ENCODE data around the gene GAGE10. TPM values are rescaled to one million over a fixed set of nuclear protein-coding genes. Genes with fewer than 3 reads are reported as not detected.
A peak's percentile ranks its signal among the peaks of the same experiment; 100 is the strongest.
"Not testable (repeated sequence)": the region's sequence is repeated elsewhere in the genome, so short reads cannot be mapped to it uniquely, and the experiment has no call there.

The GAGE10 gene
- total RNA-seq, 2 experiments from 2014 or later = not detected

- no peaks in the 10 kb centered on the region for H3K36me3 ChIP-seq (ENCODE audit: insufficient read depth, low read length)
- H3K36me3 Mint-ChIP-seq (ENCODE audit: low read depth) = no peaks in the 10 kb centered on the region
- ChIA-PET POLR2A (interaction anchor here (0.7 to 1.2 kb wide), 3 partner anchors 19 to 137 kb away, joined by 3 to 6 read pairs (median 3); no protein-coding TSS in a partner anchor), CTCF (interaction anchor here (1.0 to 1.4 kb wide), 3 partner anchors 13 to 253 kb away, joined by 3 to 5 read pairs (median 4); no protein-coding TSS in a partner anchor)
- no peak overlapping the region for H3K4me3 Mint-ChIP-seq
- intact Hi-C loops (cut with DNase I, micrococcal nuclease) = loop anchor here in 1 of 2 experiments (5.0 kb wide), 1 partner anchor 460 kb away; no protein-coding TSS in a partner anchor
- no peak for TF ChIP-seq CTCF (IDR thresholded peaks at IDR 0.05)
- no peaks in the 10 kb centered on the region for H3K27me3 Mint-ChIP-seq
- no peak for ATAC-seq (ENCODE audit: poor library complexity)
- H3K4me3 ChIP-seq (ENCODE audit: low read length) = no peak overlapping the region
- peaks cover 24% of the 10 kb centered on the region for H3K4me1 Mint-ChIP-seq (ENCODE audit: low read depth)
- peaks cover 31% of the 10 kb centered on the region for H3K4me1 ChIP-seq (ENCODE audit: insufficient read depth, low read length)
- H3K9me3 ChIP-seq (ENCODE audit: control insufficient read depth in 1 of 2, insufficient read depth in 1 of 2, low read length in 2 of 2) = no peaks in the 10 kb centered on the region
- no peak for DNase-seq
- H3K27me3 ChIP-seq (ENCODE audit: control insufficient read depth in 1 of 2, insufficient read depth in 2 of 2, low read length in 2 of 2) = no peaks in the 10 kb centered on the region
- no peak overlapping the region for H3K27ac Mint-ChIP-seq
- H3K9me3 Mint-ChIP-seq = no peaks in the 10 kb centered on the region
- no peak overlapping the region for H3K27ac ChIP-seq (ENCODE audit: low read depth in 1 of 2, low read length in 2 of 2)
Measured at GRCh38 chrX:49292400-49293362, 10.8 kb upstream of the GAGE10 start.

- H3K36me3 ChIP-seq (ENCODE audit: insufficient read depth, low read length); H3K4me1 ChIP-seq (ENCODE audit: insufficient read depth, low read length); CTCF ChIA-PET; DNase-seq; ATAC-seq (ENCODE audit: poor library complexity); H3K4me3 Mint-ChIP-seq; H3K27ac Mint-ChIP-seq; H3K9me3 ChIP-seq (ENCODE audit: control insufficient read depth in 1 of 2, insufficient read depth in 1 of 2, low read length in 2 of 2); H3K4me1 Mint-ChIP-seq (ENCODE audit: low read depth); H3K9me3 Mint-ChIP-seq; intact Hi-C loops (cut with DNase I, micrococcal nuclease); H3K4me3 ChIP-seq (ENCODE audit: low read length); H3K27me3 Mint-ChIP-seq; H3K27me3 ChIP-seq (ENCODE audit: control insufficient read depth in 1 of 2, insufficient read depth in 2 of 2, low read length in 2 of 2); POLR2A ChIA-PET; H3K27ac ChIP-seq (ENCODE audit: low read depth in 1 of 2, low read length in 2 of 2); H3K36me3 Mint-ChIP-seq (ENCODE audit: low read depth): not testable (repeated sequence)
Measured at GRCh38 chrX:49299293-49299692, 4.2 kb upstream of the GAGE10 start.

- intact Hi-C loops (cut with DNase I, micrococcal nuclease) = no loop called here
- DNase-seq (no peak), ATAC-seq (ENCODE audit: poor library complexity) (no peak)
- no peaks in the 10 kb centered on the region for H3K27me3 Mint-ChIP-seq
- Histone ChIP-seq H3K36me3 (ENCODE audit: insufficient read depth, low read length) (no peaks in the 10 kb centered on the region), H3K27me3 (ENCODE audit: control insufficient read depth in 1 of 2, insufficient read depth in 2 of 2, low read length in 2 of 2) (no peaks in the 10 kb centered on the region), H3K4me1 (ENCODE audit: insufficient read depth, low read length) (no peaks in the 10 kb centered on the region), H3K4me3 (ENCODE audit: low read length) (no peak overlapping the region), H3K9me3 (ENCODE audit: control insufficient read depth in 1 of 2, insufficient read depth in 1 of 2, low read length in 2 of 2) (no peaks in the 10 kb centered on the region), H3K27ac (ENCODE audit: low read depth in 1 of 2, low read length in 2 of 2) (no peak overlapping the region)
- no peak for TF ChIP-seq CTCF (IDR thresholded peaks at IDR 0.05)
- H3K36me3 Mint-ChIP-seq (ENCODE audit: low read depth) = no peaks in the 10 kb centered on the region
- no peaks in the 10 kb centered on the region for H3K4me1 Mint-ChIP-seq (ENCODE audit: low read depth)
- ChIA-PET CTCF (no interaction called here), POLR2A (interaction anchor here (0.8 kb wide), 1 partner anchor 9 kb away, joined by 4 read pairs; no protein-coding TSS in a partner anchor)
- no peak overlapping the region for H3K27ac Mint-ChIP-seq
- no peak overlapping the region for H3K4me3 Mint-ChIP-seq
- H3K9me3 Mint-ChIP-seq = no peaks in the 10 kb centered on the region
Measured at GRCh38 chrX:49300703-49301102, 2.7 kb upstream of the GAGE10 start.

GRCh38 chrX:49307775-49308174 lies 4.3 kb downstream of the GAGE10 start:
- CTCF ChIA-PET = interaction anchor here (1.6 kb wide), 1 partner anchor 115 kb away, joined by 3 read pairs; no protein-coding TSS in a partner anchor

More at GRCh38 chrX:49307775-49308174, 4.3 kb downstream of the GAGE10 start:
- DNase-seq; H3K9me3 Mint-ChIP-seq; H3K27ac ChIP-seq (ENCODE audit: low read depth in 1 of 2, low read length in 2 of 2); H3K27me3 Mint-ChIP-seq; H3K4me3 ChIP-seq (ENCODE audit: low read length); H3K4me3 Mint-ChIP-seq; H3K36me3 ChIP-seq (ENCODE audit: insufficient read depth, low read length); H3K36me3 Mint-ChIP-seq (ENCODE audit: low read depth); H3K9me3 ChIP-seq (ENCODE audit: control insufficient read depth in 1 of 2, insufficient read depth in 1 of 2, low read length in 2 of 2); ATAC-seq (ENCODE audit: poor library complexity); H3K27me3 ChIP-seq (ENCODE audit: control insufficient read depth in 1 of 2, insufficient read depth in 2 of 2, low read length in 2 of 2): not testable (repeated sequence)
- peaks cover 25% of the 10 kb centered on the region for H3K4me1 Mint-ChIP-seq (ENCODE audit: low read depth)
- POLR2A ChIA-PET = interaction anchor here (2.2 kb wide), 1 partner anchor 350 kb away, joined by 8 read pairs; the partner anchor contains the start of gene OTUD5
- H3K27ac Mint-ChIP-seq = peak overlapping the region; percentile 98
- peaks cover 21% of the 10 kb centered on the region for H3K4me1 ChIP-seq (ENCODE audit: insufficient read depth, low read length)
- intact Hi-C loops (cut with DNase I, micrococcal nuclease) = loop anchor here (5.0 kb wide), 2 partner anchors 35 to 505 kb away; partner anchors contain the start of gene HDAC6 (in 1 of the 2)
